Body of pancreas (tissue), 4 donors: ENCODE data around the gene CDH16. TPM values are rescaled to one million over a fixed set of nuclear protein-coding genes. Genes with fewer than 3 reads are reported as not detected.
A peak's percentile ranks its signal among the peaks of the same experiment; 100 is the strongest.

ENCODE experiments used
- ATAC-seq: fragments of 150-250 bp; one replicate; pipeline ENCODE4 v1.9.1; 2016
- DNase-seq, 4 donors: peaks; one replicate each; pipeline ENCODE4 v3.0.0-alpha.2; 2019
- H3K27ac ChIP-seq, 4 donors: fragments of 200-600 bp; sonication (generic); 1 replicate in 3 of 4; 2 replicates in 1 of 4; pipeline versions ENCODE4 v1.5.1 to v1.6.1; 2016 to 2019; ENCODE audit warnings: mild to moderate bottlenecking in 1 of 4, mixed read lengths in 1 of 4, moderate library complexity in 1 of 4
- H3K27me3 ChIP-seq, 2 donors: fragments of 200-600 bp; sonication (generic); one replicate each; pipeline ENCODE4 v1.6.0; 2016; ENCODE audit warnings: mild to moderate bottlenecking in 1 of 2
- H3K36me3 ChIP-seq, 2 donors: fragments of 200-600 bp; sonication (generic); replicated peaks in 1 of 2; 2 replicates each; pipeline ENCODE4 v1.5.1; 2016; ENCODE audit warnings: low read depth in 2 of 2; ENCODE audit not compliant: insufficient read depth in 1 of 2
- H3K4me1 ChIP-seq: fragments of 200-600 bp; sonication (generic); one replicate; pipeline ENCODE4 v1.6.0; 2016
- H3K4me3 ChIP-seq, 2 donors: fragments of 200-600 bp; sonication (generic); 1 replicate in 1 of 2; 2 replicates in 1 of 2; pipeline ENCODE4 v1.5.1; 2016 to 2019
- H3K9me3 ChIP-seq, 3 donors: fragments of 200-600 bp; sonication (generic); 1 replicate in 2 of 3; 2 replicates in 1 of 3; pipeline ENCODE4 v1.5.1; 2016
- CTCF ChIP-seq, 7 experiments: fragments of 450-650 bp in 4 of 7; fragments of 200-600 bp in 3 of 7; sonication (generic) in 3 of 7; IDR thresholded peaks; one replicate each; pipeline ENCODE4 v1.5.1; 2016 to 2019; ENCODE audit warnings: antibody characterized with exemption in 7 of 7
- POLR2A ChIP-seq, 3 donors: fragments of 450-650 bp; IDR thresholded peaks; one replicate each; pipeline ENCODE4 v1.6.1; 2016; ENCODE audit warnings: antibody characterized with exemption in 3 of 3, mild to moderate bottlenecking in 2 of 3
- WGBS, 2 donors: methylation state at CpG; one replicate each; pipeline ENCODE4 v1.1.5; 2017; 5-methylcytosine and 5-hydroxymethylcytosine counted together
- intact Hi-C: fragments of 100-400 bp; cut with DNase I; formaldehyde crosslinking; loops from one replicate; pipeline ENCODE4 v1.15.1; 2023
- total RNA-seq, 2 donors: library from RNA; depleted of rRNA; stranded (reverse); fragments of >200 nt; gene quantifications; one replicate each; pipeline ENCODE4 v1.1.0, GENCODE V29; 2016

The CDH16 gene
- total RNA-seq, 2 donors from 2014 or later = not detected

- Histone ChIP-seq H3K36me3 (no peaks in the 10 kb centered on the region), H3K27ac (no peak overlapping the region), H3K4me3 (no peak overlapping the region), H3K9me3 (no peaks in the 10 kb centered on the region), H3K4me1 (peaks cover 45% of the 10 kb centered on the region), H3K27me3 (no peaks in the 10 kb centered on the region)
- DNase-seq (no peak), ATAC-seq (no peak)
- intact Hi-C loops = no loop called here
- WGBS, 2 donors = 70 to 81% methylated on average over 2 to 10 of the region's 10 CpGs
- no peak for TF ChIP-seq POLR2A (IDR thresholded peaks at IDR 0.05)
- TF ChIP-seq CTCF (IDR thresholded peaks at IDR 0.05) = no peak
Observed at GRCh38 chr16:66901626-66902025, 17.1 kb downstream of the CDH16 start.

- no peaks in the 10 kb centered on the region for H3K9me3 ChIP-seq
- no peak for TF ChIP-seq POLR2A (IDR thresholded peaks at IDR 0.05)
- no peak for TF ChIP-seq CTCF (IDR thresholded peaks at IDR 0.05)
- no peaks in the 10 kb centered on the region for H3K27me3 ChIP-seq
- H3K4me1 ChIP-seq = peaks cover 43% of the 10 kb centered on the region
- 41 to 53% methylated on average over 6 to 7 of the region's 7 CpGs for WGBS, 2 donors
- DNase-seq (no peak), ATAC-seq (no peak)
- intact Hi-C loops = no loop called here
- H3K4me3 ChIP-seq = no peak overlapping the region
- H3K36me3 ChIP-seq = no peaks in the 10 kb centered on the region
- peak overlapping the region in 2 of 4 donors; percentile 55 to 71 for H3K27ac ChIP-seq
Observed at GRCh38 chr16:66900721-66901441, 17.8 kb downstream of the CDH16 start.

GRCh38 chr16:66899945-66900710, 18.6 kb downstream of the CDH16 start:
- Histone ChIP-seq H3K4me1 (peaks cover 36% of the 10 kb centered on the region), H3K4me3 (no peak overlapping the region), H3K27me3 (no peaks in the 10 kb centered on the region), H3K9me3 (no peaks in the 10 kb centered on the region), H3K36me3 (no peaks in the 10 kb centered on the region), H3K27ac (peak overlapping the region in 3 of 4 donors; percentile 44 to 71 (median 55))
- DNase-seq (peak; percentile 88 to 93 (median 90)), ATAC-seq (peak; percentile 82)
- TF ChIP-seq POLR2A (IDR thresholded peaks at IDR 0.05) (peak in 2 of 3 donors; percentile 36 to 47), CTCF (IDR thresholded peaks at IDR 0.05) (no peak)
- intact Hi-C loops = no loop called here
- 23 to 24% methylated on average over 5 to 9 of the region's 9 CpGs for WGBS, 2 donors

GRCh38 chr16:66899310-66899944, 19.3 kb downstream of the CDH16 start:
- TF ChIP-seq POLR2A (IDR thresholded peaks at IDR 0.05) (no peak), CTCF (IDR thresholded peaks at IDR 0.05) (no peak)
- no peak overlapping the region for H3K4me3 ChIP-seq
- H3K36me3 ChIP-seq = no peaks in the 10 kb centered on the region
- peaks cover 29% of the 10 kb centered on the region for H3K4me1 ChIP-seq
- intact Hi-C loops = no loop called here
- H3K27ac ChIP-seq = peak overlapping the region in 3 of 4 donors; percentile 30 to 71 (median 31)
- H3K9me3 ChIP-seq = no peaks in the 10 kb centered on the region
- no peak for DNase-seq
- H3K27me3 ChIP-seq = no peaks in the 10 kb centered on the region
- peak; percentile 16 for ATAC-seq
- WGBS, 2 donors = 84 to 94% methylated on average over 6 of the region's 6 CpGs
